Measurements from ENCODE around the gene WASHC4. TPM values are rescaled to one million over a fixed set of nuclear protein-coding genes. Genes with fewer than 3 reads are reported as not detected.

Gene WASHC4
- total and polyA plus RNA-seq, 2 donors (not counting 3 experiments of a cell fraction or from before 2014, with no cell fraction given) = 30.4 to 123 TPM

GRCh38 chr12:105162174-105162573 lies 54.6 kb downstream of the WASHC4 start:
- H3K27ac ChIP-seq (ENCODE audit: insufficient read depth, low read depth, low read length) = no peak overlapping the region
- no peak overlapping the region for H3K4me2 ChIP-seq (ENCODE audit: insufficient read depth, low read length)
- TF ChIP-seq POLR2AphosphoS5 (IDR thresholded peaks at IDR 0.05; ENCODE audit: insufficient read depth, low read depth, low read length) = no peak
- no peak for TF ChIP-seq POLR2A (IDR thresholded peaks at IDR 0.05; ENCODE audit: low read depth, low read length)
- TF ChIP-seq, protein P1, sequence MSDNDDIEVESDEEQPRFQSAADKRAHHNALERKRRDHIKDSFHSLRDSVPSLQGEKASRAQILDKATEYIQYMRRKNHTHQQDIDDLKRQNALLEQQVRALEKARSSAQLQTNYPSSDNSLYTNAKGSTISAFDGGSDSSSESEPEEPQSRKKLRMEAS (IDR thresholded peaks at IDR 0.05; ENCODE audit: insufficient read depth, insufficient read length) = no peak
- H3K4me1 ChIP-seq (ENCODE audit: control insufficient read depth, extremely low read depth, insufficient read depth, low read length) = no peaks in the 10 kb centered on the region
- H3K79me2 ChIP-seq (ENCODE audit: control insufficient read depth, insufficient read depth, low read length) = no peaks in the 10 kb centered on the region
- H3K4me3 ChIP-seq (replicated peaks in 1 of 3; ENCODE audit: insufficient read depth in 1 of 3, low read depth in 1 of 3, low read length in 3 of 3) = no peak overlapping the region
- no TSS peak for BruUV-seq (replicated peaks)
- H2AFZ ChIP-seq (ENCODE audit: low read depth, low read length) = no peak overlapping the region
- DNase-seq (ENCODE audit: low read depth, low spot score) (no peak), FAIRE-seq (no peak)
- dilution Hi-C loops (cut with MboI; ENCODE audit: extremely low pct_ligation_motif_present, low sequenced_read_pairs) (no loop called here), intact Hi-C loops (cut with micrococcal nuclease) (loop anchor here (5.0 kb wide), 1 partner anchor 35 kb away; no protein-coding TSS in a partner anchor)
- H3K9ac ChIP-seq (replicated peaks; ENCODE audit: extremely low read depth, insufficient read depth, low read length) = no peak overlapping the region
- no peaks in the 10 kb centered on the region for H3K9me1 ChIP-seq (replicated peaks; ENCODE audit: control insufficient read depth, extremely low read depth, insufficient read depth, low read length)
- no peaks in the 10 kb centered on the region for H3K27me3 ChIP-seq (ENCODE audit: control insufficient read depth in 2 of 2, insufficient read depth in 2 of 2, low read length in 2 of 2)
- no peaks in the 10 kb centered on the region for H3K9me3 ChIP-seq (replicated peaks; ENCODE audit: control insufficient read depth, insufficient read depth, low read length)
- peaks cover 11 to 60% of the 10 kb centered on the region in 2 experiments for H3K36me3 ChIP-seq (ENCODE audit: control insufficient read depth in 2 of 2, extremely low read depth in 1 of 2, insufficient read depth in 2 of 2, low read length in 2 of 2)
- POLR2A ChIA-PET = no interaction called here
- H4K20me1 ChIP-seq (replicated peaks; ENCODE audit: control insufficient read depth, extremely low read depth, insufficient read depth, low read length) = peaks cover 7% of the 10 kb centered on the region
- CTCF ChIA-PET = interaction anchor here (1.6 to 2.5 kb wide), 3 partner anchors 8 to 221 kb away, joined by 6 to 8 read pairs (median 6); no protein-coding TSS in a partner anchor

- dilution Hi-C loops (cut with MboI; ENCODE audit: extremely low pct_ligation_motif_present, low sequenced_read_pairs) (no loop called here), intact Hi-C loops (cut with micrococcal nuclease) (loop anchor here (2.0 to 5.0 kb wide), 2 partner anchors 37 to 219 kb away; no protein-coding TSS in a partner anchor)
- FAIRE-seq (no peak), DNase-seq (ENCODE audit: low read depth, low spot score) (no peak)
- H3K9me1 ChIP-seq (replicated peaks; ENCODE audit: control insufficient read depth, extremely low read depth, insufficient read depth, low read length) = no peaks in the 10 kb centered on the region
- BruUV-seq (replicated peaks) = no TSS peak
- H3K4me3 ChIP-seq (replicated peaks in 1 of 3; ENCODE audit: insufficient read depth in 1 of 3, low read depth in 1 of 3, low read length in 3 of 3) = no peak overlapping the region
- peaks cover 9 to 65% of the 10 kb centered on the region in 2 experiments for H3K36me3 ChIP-seq (ENCODE audit: control insufficient read depth in 2 of 2, extremely low read depth in 1 of 2, insufficient read depth in 2 of 2, low read length in 2 of 2)
- no peak overlapping the region for H3K27ac ChIP-seq (ENCODE audit: insufficient read depth, low read depth, low read length)
- no peaks in the 10 kb centered on the region for H3K27me3 ChIP-seq (ENCODE audit: control insufficient read depth in 2 of 2, insufficient read depth in 2 of 2, low read length in 2 of 2)
- no peak overlapping the region for H3K9ac ChIP-seq (replicated peaks; ENCODE audit: extremely low read depth, insufficient read depth, low read length)
- no peaks in the 10 kb centered on the region for H3K79me2 ChIP-seq (ENCODE audit: control insufficient read depth, insufficient read depth, low read length)
- no peaks in the 10 kb centered on the region for H3K9me3 ChIP-seq (replicated peaks; ENCODE audit: control insufficient read depth, insufficient read depth, low read length)
- H3K4me2 ChIP-seq (ENCODE audit: insufficient read depth, low read length) = no peak overlapping the region
- peaks cover 11% of the 10 kb centered on the region for H4K20me1 ChIP-seq (replicated peaks; ENCODE audit: control insufficient read depth, extremely low read depth, insufficient read depth, low read length)
- ChIA-PET CTCF (interaction anchor here (2.5 kb wide), 1 partner anchor 10 kb away, joined by 8 read pairs; no protein-coding TSS in a partner anchor), POLR2A (no interaction called here)
- H3K4me1 ChIP-seq (ENCODE audit: control insufficient read depth, extremely low read depth, insufficient read depth, low read length) = no peaks in the 10 kb centered on the region
- TF ChIP-seq, protein P1 (IDR thresholded peaks at IDR 0.05; ENCODE audit: insufficient read depth, insufficient read length) = no peak
- TF ChIP-seq POLR2A (IDR thresholded peaks at IDR 0.05; ENCODE audit: low read depth, low read length) = no peak
- no peak overlapping the region for H2AFZ ChIP-seq (ENCODE audit: low read depth, low read length)
These were observed 56.5 kb downstream of the WASHC4 start for GRCh38 chr12:105164068-105164467.
